H9 (cell line): Measurements from ENCODE around the gene PRKAG3. TPM values are rescaled to one million over a fixed set of nuclear protein-coding genes. Genes with fewer than 3 reads are reported as not detected.
A peak's percentile ranks its signal among the peaks of the same experiment; 100 is the strongest.

ENCODE experiments used
- DNase-seq: peaks from one replicate; pipeline ENCODE4 v3.0.0-alpha.2; 2017
- H2AFZ ChIP-seq: one replicate; pipeline ENCODE4 v1.6.1; 2013; ENCODE audit warnings: mild to moderate bottlenecking, low read length, control low read depth, moderate library complexity
- H2AK5ac ChIP-seq: 2 replicates; pipeline ENCODE4 v1.6.1; 2013; ENCODE audit warnings: low read length, control low read depth, mixed read lengths; ENCODE audit not compliant: insufficient read length
- H2BK120ac ChIP-seq: one replicate; pipeline ENCODE4 v1.6.1; 2013; ENCODE audit warnings: low read depth, mild to moderate bottlenecking, low read length, control low read depth, inconsistent platforms; ENCODE audit not compliant: poor library complexity, severe bottlenecking
- H2BK12ac ChIP-seq: 2 replicates; pipeline ENCODE4 v1.6.1; 2013; ENCODE audit warnings: low read length, control low read depth, mixed read lengths, low read depth; ENCODE audit not compliant: insufficient read length
- H2BK15ac ChIP-seq: 2 replicates; pipeline ENCODE4 v1.6.1; 2013; ENCODE audit warnings: low read depth, low read length, control low read depth
- H2BK20ac ChIP-seq: one replicate; pipeline ENCODE4 v1.6.1; 2013; ENCODE audit warnings: low read depth, mild to moderate bottlenecking, low read length, control low read depth, inconsistent platforms; ENCODE audit not compliant: poor library complexity, severe bottlenecking
- H2BK5ac ChIP-seq: 2 replicates; pipeline ENCODE4 v1.6.1; 2013; ENCODE audit warnings: low read length, control low read depth, mixed read lengths; ENCODE audit not compliant: insufficient read length
- H3K14ac ChIP-seq: 2 replicates; pipeline ENCODE4 v1.6.1; 2013; ENCODE audit warnings: low read length, control low read depth; ENCODE audit not compliant: insufficient read depth
- H3K18ac ChIP-seq: 2 replicates; pipeline ENCODE4 v1.6.1; 2013; ENCODE audit warnings: low read depth, mild to moderate bottlenecking, mixed read lengths, low read length, control low read depth; ENCODE audit not compliant: insufficient read length
- H3K23ac ChIP-seq: 2 replicates; pipeline ENCODE4 v1.6.1; 2013; ENCODE audit warnings: low read length, control low read depth, mixed read lengths, low read depth; ENCODE audit not compliant: insufficient read length
- H3K23me2 ChIP-seq: 2 replicates; pipeline ENCODE4 v1.6.1; 2013; ENCODE audit warnings: low read depth, mild to moderate bottlenecking, mixed read lengths, low read length, control low read depth; ENCODE audit not compliant: insufficient read length, poor library complexity, severe bottlenecking
- H3K27ac ChIP-seq: 2 replicates; pipeline ENCODE4 v1.5.1; 2013; ENCODE audit warnings: low read length, control low read depth, mixed read lengths, low read depth; ENCODE audit not compliant: insufficient read length
- H3K27me3 ChIP-seq: 2 replicates; pipeline ENCODE4 v1.6.1; 2013; ENCODE audit warnings: low read length, control low read depth, inconsistent platforms; ENCODE audit not compliant: insufficient read depth
- H3K4ac ChIP-seq: 2 replicates; pipeline ENCODE4 v1.6.1; 2013; ENCODE audit warnings: low read depth, mild to moderate bottlenecking, control low read depth, inconsistent platforms, low read length, moderate library complexity
- H3K4me1 ChIP-seq: 2 replicates; pipeline ENCODE4 v1.6.1; 2013; ENCODE audit warnings: low read length, control low read depth, inconsistent platforms; ENCODE audit not compliant: insufficient read depth
- H3K4me2 ChIP-seq: 2 replicates; pipeline ENCODE4 v1.6.1; 2013; ENCODE audit warnings: low read length, control low read depth, mixed read lengths; ENCODE audit not compliant: insufficient read length, insufficient read depth
- H3K56ac ChIP-seq: 2 replicates; pipeline ENCODE4 v1.6.1; 2013; ENCODE audit warnings: low read depth, mild to moderate bottlenecking, mixed read lengths, low read length, control low read depth; ENCODE audit not compliant: insufficient read length
- H3K79me1 ChIP-seq: 2 replicates; pipeline ENCODE4 v1.6.1; 2013; ENCODE audit warnings: low read depth, mild to moderate bottlenecking, moderate library complexity, low read length, control low read depth, inconsistent platforms; ENCODE audit not compliant: insufficient read depth, poor library complexity, severe bottlenecking
- H3K79me2 ChIP-seq: 2 replicates; pipeline ENCODE4 v1.6.1; 2013; ENCODE audit warnings: low read length, control low read depth, inconsistent platforms; ENCODE audit not compliant: insufficient read depth
- H3K9ac ChIP-seq: 2 replicates; pipeline ENCODE4 v1.6.1; 2013; ENCODE audit warnings: low read length, control low read depth, mixed read lengths; ENCODE audit not compliant: insufficient read length; ENCODE audit errors: extremely low read depth
- H3K9me3 ChIP-seq: one replicate; pipeline ENCODE4 v1.6.1; 2013; ENCODE audit warnings: low read depth, low read length, inconsistent platforms; ENCODE audit not compliant: control insufficient read depth
- H3T11ph ChIP-seq: one replicate; pipeline ENCODE4 v1.6.1; 2013; ENCODE audit warnings: mild to moderate bottlenecking, low read length, control low read depth, inconsistent platforms
- H4K20me1 ChIP-seq: one replicate; pipeline ENCODE4 v1.6.1; 2013; ENCODE audit not compliant: control insufficient read depth, insufficient read length, insufficient read depth
- H4K5ac ChIP-seq: 2 replicates; pipeline ENCODE4 v1.6.1; 2013; ENCODE audit warnings: low read depth, mild to moderate bottlenecking, mixed read lengths, low read length, control low read depth; ENCODE audit not compliant: insufficient read length
- H4K8ac ChIP-seq: replicated peaks from 2 replicates; pipeline ENCODE4 v1.6.1; 2013; ENCODE audit warnings: low read length, control low read depth, mixed read lengths, low read depth; ENCODE audit not compliant: insufficient read length
- H4K91ac ChIP-seq: 2 replicates; pipeline ENCODE4 v1.6.1; 2013; ENCODE audit warnings: low read depth, mild to moderate bottlenecking, moderate library complexity, mixed read lengths, low read length, control low read depth; ENCODE audit not compliant: insufficient read length
- H3K27ac Mint-ChIP-seq, 3 experiments: 2 replicates in 2 of 3; 3 replicates in 1 of 3; pipeline ENCODE4 v1.8.0; 2020 to 2021; ENCODE audit warnings: mixed read lengths in 3 of 3, mild to moderate bottlenecking in 1 of 3, moderate library complexity in 1 of 3
- H3K27me3 Mint-ChIP-seq: 2 replicates; pipeline ENCODE4 v1.8.0; 2021; ENCODE audit warnings: low read depth, mild to moderate bottlenecking, moderate library complexity, mixed read lengths
- H3K36me3 Mint-ChIP-seq, 3 experiments: 2 replicates in 2 of 3; 3 replicates in 1 of 3; pipeline ENCODE4 v1.8.0; 2020 to 2021; ENCODE audit warnings: low read depth in 3 of 3, mixed read lengths in 3 of 3; ENCODE audit not compliant: insufficient read depth in 1 of 3
- H3K4me1 Mint-ChIP-seq, 2 experiments: 2 replicates each; pipeline ENCODE4 v1.8.0; 2020; ENCODE audit warnings: mixed read lengths in 2 of 2
- H3K4me3 Mint-ChIP-seq, 2 experiments: 2 replicates in 1 of 2; 3 replicates in 1 of 2; pipeline ENCODE4 v1.8.0; 2020 to 2021; ENCODE audit warnings: mild to moderate bottlenecking in 2 of 2, mixed read lengths in 2 of 2, moderate library complexity in 1 of 2
- H3K9me3 Mint-ChIP-seq, 2 experiments: 2 replicates in 1 of 2; 3 replicates in 1 of 2; pipeline ENCODE4 v1.8.0; 2020; ENCODE audit warnings: mild to moderate bottlenecking in 2 of 2, mixed read lengths in 2 of 2, moderate library complexity in 1 of 2
- CTCF ChIP-seq: fragments of 200-600 bp; sonication (generic); conservative IDR thresholded peaks from 3 replicates; pipeline ENCODE4 v1.8.0; 2021; ENCODE audit warnings: antibody characterized with exemption, mild to moderate bottlenecking
- WGBS: extraction: QIAGEN DNeasy Blood & Tissue Kit; methylation state at CpG from one replicate; pipeline ENCODE4 v1.1.7; 2013; ENCODE audit warnings: missing lambda C conversion rate, low lambda C conversion rate, mixed read lengths; ENCODE audit not compliant: insufficient read length; ENCODE audit errors: extremely low coverage; 5-methylcytosine and 5-hydroxymethylcytosine counted together
- total RNA-seq: library from RNA; stranded (reverse); gene quantifications from 2 replicates; pipeline ENCODE4 v1.2.1, GENCODE V29; 2021

Gene PRKAG3
- total RNA-seq, 1 experiment from 2014 or later: not detected

- Histone ChIP-seq H3K14ac (no peak overlapping the region), H3K27me3 (peaks cover 90% of the 10 kb centered on the region)
- peak overlapping the region in 1 of 2 experiments; percentile 65; a peak in 3 of 5 replicates for H3K4me3 Mint-ChIP-seq
These were observed 48.1 kb upstream of the PRKAG3 start for GRCh38 chr2:218879776-218880101.

More at GRCh38 chr2:218879776-218880101, 48.1 kb upstream of the PRKAG3 start:
- Histone ChIP-seq H4K5ac (no peak overlapping the region), H3K4me1 (no peaks in the 10 kb centered on the region), H3K56ac (no peak overlapping the region), H2BK12ac (no peak overlapping the region), H3K18ac (no peak overlapping the region), H2BK5ac (no peak overlapping the region), H2AK5ac (no peak overlapping the region), H2BK120ac (no peak overlapping the region), H4K91ac (no peak overlapping the region), H2AFZ (no peak overlapping the region), H2BK20ac (no peak overlapping the region), H3K9ac (no peak overlapping the region), H4K20me1 (peaks cover 2% of the 10 kb centered on the region), H3K79me2 (no peaks in the 10 kb centered on the region), H3T11ph (no peak overlapping the region), H4K8ac (no peak overlapping the region), H3K23me2 (no peaks in the 10 kb centered on the region), H3K79me1 (no peaks in the 10 kb centered on the region), H3K4ac (no peak overlapping the region), H3K27ac (no peak overlapping the region), H3K23ac (no peak overlapping the region), H2BK15ac (no peak overlapping the region), H3K9me3 (no peaks in the 10 kb centered on the region), H3K4me2 (peak overlapping the region; percentile 14)
- Mint-ChIP-seq H3K9me3 (peaks cover 2% of the 10 kb centered on the region in 2 experiments; a peak in 4 of 5 replicates), H3K36me3 (no peaks in the 10 kb centered on the region; a peak in 1 of 7 replicates), H3K27me3 (peaks cover 97% of the 10 kb centered on the region), H3K4me1 (peaks cover 19 to 30% of the 10 kb centered on the region in 2 experiments), H3K27ac (no peak overlapping the region)
- no CpG with 5 or more reads among the region's 11 CpGs for WGBS
- no peak for DNase-seq
- no peak for TF ChIP-seq CTCF
